Measurements from ENCODE around the gene MYB. TPM values are rescaled to one million over a fixed set of nuclear protein-coding genes. Genes with fewer than 3 reads are reported as not detected.

The MYB gene
- 23.3 TPM for total RNA-seq (ENCODE audit: unreplicated experiment)
- long read RNA-seq, partial matches to known transcripts = 0 of 2 reads
- long read RNA-seq, other reads (novel, unspliced or antisense) = 1 of 2 reads

GRCh38 chr6:135180542-135181332 is at the start of gene MYB:
Gene MYB, plus strand, starts transcription at chr6:135181308. Its CDS starts 206 bp downstream, at chr6:135181514.
- Mint-ChIP-seq H3K4me1 (ENCODE audit: unreplicated experiment) (peaks cover 16% of the 10 kb centered on the region), H3K4me3 (ENCODE audit: unreplicated experiment) (peak within 1 kb of the TSS; percentile 97), H3K27me3 (ENCODE audit: unreplicated experiment) (peaks cover 9% of the 10 kb centered on the region), H3K27ac (ENCODE audit: unreplicated experiment) (peak within 1 kb of the TSS; percentile 48), H3K9me3 (ENCODE audit: unreplicated experiment) (no peaks in the 10 kb centered on the region), H3K36me3 (ENCODE audit: low read depth, unreplicated experiment) (peaks cover 5% of the 10 kb centered on the region)
- DNase-seq (ENCODE audit: low spot score) = peak; percentile 74
- no peak for TF ChIP-seq CTCF (IDR thresholded peaks at IDR 0.05; ENCODE audit: unreplicated experiment)

GRCh38 chr6:135132776-135133175 is 48.3 kb upstream of the MYB start:
- no peaks in the 10 kb centered on the region for H3K9me3 Mint-ChIP-seq (ENCODE audit: unreplicated experiment)
- H3K4me3 Mint-ChIP-seq (ENCODE audit: unreplicated experiment) = no peak overlapping the region
- H3K36me3 Mint-ChIP-seq (ENCODE audit: low read depth, unreplicated experiment) = no peaks in the 10 kb centered on the region
- peaks cover 8% of the 10 kb centered on the region for H3K4me1 Mint-ChIP-seq (ENCODE audit: unreplicated experiment)
- no peak for DNase-seq (ENCODE audit: low spot score)
- H3K27me3 Mint-ChIP-seq (ENCODE audit: unreplicated experiment) = no peaks in the 10 kb centered on the region
- TF ChIP-seq CTCF (IDR thresholded peaks at IDR 0.05; ENCODE audit: unreplicated experiment) = no peak
- H3K27ac Mint-ChIP-seq (ENCODE audit: unreplicated experiment) = no peak overlapping the region

- H3K4me3 Mint-ChIP-seq (ENCODE audit: unreplicated experiment) = no peak overlapping the region
- DNase-seq (ENCODE audit: low spot score) = no peak
- H3K27me3 Mint-ChIP-seq (ENCODE audit: unreplicated experiment) = no peaks in the 10 kb centered on the region
- H3K27ac Mint-ChIP-seq (ENCODE audit: unreplicated experiment) = no peak overlapping the region
- peaks cover 6% of the 10 kb centered on the region for H3K4me1 Mint-ChIP-seq (ENCODE audit: unreplicated experiment)
- H3K9me3 Mint-ChIP-seq (ENCODE audit: unreplicated experiment) = no peaks in the 10 kb centered on the region
- no peaks in the 10 kb centered on the region for H3K36me3 Mint-ChIP-seq (ENCODE audit: low read depth, unreplicated experiment)
- TF ChIP-seq CTCF (IDR thresholded peaks at IDR 0.05; ENCODE audit: unreplicated experiment) = no peak
Observed at GRCh38 chr6:135135835-135136234, 45.3 kb upstream of the MYB start.

GRCh38 chr6:135137826-135138225 is 43.3 kb upstream of the MYB start:
- no peak for DNase-seq (ENCODE audit: low spot score)
- no peaks in the 10 kb centered on the region for H3K27me3 Mint-ChIP-seq (ENCODE audit: unreplicated experiment)
- H3K4me3 Mint-ChIP-seq (ENCODE audit: unreplicated experiment) = no peak overlapping the region
- H3K4me1 Mint-ChIP-seq (ENCODE audit: unreplicated experiment) = peaks cover 19% of the 10 kb centered on the region
- no peak for TF ChIP-seq CTCF (IDR thresholded peaks at IDR 0.05; ENCODE audit: unreplicated experiment)
- no peak overlapping the region for H3K27ac Mint-ChIP-seq (ENCODE audit: unreplicated experiment)
- no peaks in the 10 kb centered on the region for H3K36me3 Mint-ChIP-seq (ENCODE audit: low read depth, unreplicated experiment)
- H3K9me3 Mint-ChIP-seq (ENCODE audit: unreplicated experiment) = no peaks in the 10 kb centered on the region

GRCh38 chr6:135141182-135141581 is 39.9 kb upstream of the MYB start:
- Mint-ChIP-seq H3K4me3 (ENCODE audit: unreplicated experiment) (no peak overlapping the region), H3K27ac (ENCODE audit: unreplicated experiment) (peak overlapping the region; percentile 28), H3K4me1 (ENCODE audit: unreplicated experiment) (peaks cover 25% of the 10 kb centered on the region), H3K27me3 (ENCODE audit: unreplicated experiment) (no peaks in the 10 kb centered on the region), H3K9me3 (ENCODE audit: unreplicated experiment) (no peaks in the 10 kb centered on the region), H3K36me3 (ENCODE audit: low read depth, unreplicated experiment) (no peaks in the 10 kb centered on the region)
- TF ChIP-seq CTCF (IDR thresholded peaks at IDR 0.05; ENCODE audit: unreplicated experiment) = no peak
- DNase-seq (ENCODE audit: low spot score) = no peak
